Mucosa of descending colon (tissue), 3 donors: ENCODE measurements around the gene RSPH9. TPM values are rescaled to one million over a fixed set of nuclear protein-coding genes. Genes with fewer than 3 reads are reported as not detected.
A peak's percentile ranks its signal among the peaks of the same experiment; 100 is the strongest.

Experiments used
- ATAC-seq: fragments of 200-7000 bp; cut with Tn5 transposase; one replicate; pipeline ENCODE4 v1.9.1; 2020; ENCODE audit warnings: mild to moderate bottlenecking, moderate library complexity
- DNase-seq, 3 donors: peaks; one replicate each; pipeline ENCODE4 v3.0.0-alpha.2; 2020
- H3K36me3 ChIP-seq: fragments of 200-600 bp; one replicate; pipeline ENCODE4 v1.8.0; 2021; ENCODE audit warnings: low read depth, mild to moderate bottlenecking
- H3K4me1 ChIP-seq: fragments of 200-600 bp; one replicate; pipeline ENCODE4 v1.8.0; 2021; ENCODE audit warnings: low read depth, mild to moderate bottlenecking
- H3K4me3 ChIP-seq: fragments of 200-600 bp; one replicate; pipeline ENCODE4 v1.8.0; 2021; ENCODE audit warnings: mild to moderate bottlenecking
- H3K9me3 ChIP-seq: fragments of 200-600 bp; one replicate; pipeline ENCODE4 v1.8.0; 2021; ENCODE audit warnings: mild to moderate bottlenecking
- CTCF ChIP-seq: fragments of 200-600 bp; IDR thresholded peaks from one replicate; pipeline ENCODE4 v1.8.0; 2022; ENCODE audit warnings: antibody characterized with exemption, mild to moderate bottlenecking
- intact Hi-C, 2 donors: fragments of 100-400 bp; cut with DNase I in 1 of 2; cut with micrococcal nuclease in 1 of 2; formaldehyde crosslinking; loops; one replicate each; pipeline versions ENCODE4 v1.11.0 to v1.11.1; 2022; cut with DNase I, micrococcal nuclease
- total RNA-seq, 3 donors: library from RNA; stranded (reverse); fragmentation: NEBNext Ultra II Directional in 2 of 3; extraction: Animal tissue kit (Norgen Biotek cat#: 25700) in 2 of 3; gene quantifications; one replicate each; pipeline versions ENCODE4 v1.2.1 to v1.2.4, GENCODE V29; 2021 to 2023
- donor health status: DM: no; HTN: no; CAD: no; lungs with moderate emphysema.
- donor health status: DM: no; HTN: no; CAD: no.
- donor health status: DM: no; HTN: yes; CAD: no.

RSPH9 gene
- total RNA-seq, 3 donors from 2014 or later: 0.12 TPM; not detected in 2

GRCh38 chr6:43680308-43681200 is 35.7 kb downstream of the RSPH9 start:
- no peaks in the 10 kb centered on the region for H3K9me3 ChIP-seq
- H3K36me3 ChIP-seq: no peaks in the 10 kb centered on the region
- DNase-seq (no peak), ATAC-seq (no peak)
- intact Hi-C loops: no loop called here
- peaks cover 58% of the 10 kb centered on the region for H3K4me1 ChIP-seq
- no peak for TF ChIP-seq CTCF
- no peak overlapping the region for H3K4me3 ChIP-seq

GRCh38 chr6:43681303-43681702 is 36.5 kb downstream of the RSPH9 start:
- no peaks in the 10 kb centered on the region for H3K36me3 ChIP-seq
- H3K9me3 ChIP-seq: no peaks in the 10 kb centered on the region
- peaks cover 58% of the 10 kb centered on the region for H3K4me1 ChIP-seq
- H3K4me3 ChIP-seq: no peak overlapping the region
- no peak for TF ChIP-seq CTCF
- ATAC-seq (peak; percentile 77), DNase-seq (peak in 1 of 3 donors; percentile 65)
- intact Hi-C loops: no loop called here

- H3K4me3 ChIP-seq: no peak overlapping the region
- H3K4me1 ChIP-seq: peaks cover 56% of the 10 kb centered on the region
- no peak for ATAC-seq
- no peak for TF ChIP-seq CTCF
- no peak for DNase-seq
- no peaks in the 10 kb centered on the region for H3K9me3 ChIP-seq
- H3K36me3 ChIP-seq: no peaks in the 10 kb centered on the region
- intact Hi-C loops: no loop called here
Measured at GRCh38 chr6:43682724-43683429, 38.0 kb downstream of the RSPH9 start.

- Histone ChIP-seq H3K4me1 (peaks cover 58% of the 10 kb centered on the region), H3K36me3 (no peaks in the 10 kb centered on the region)
- intact Hi-C loops: no loop called here
Measured at GRCh38 chr6:43683708-43684455, 39.0 kb downstream of the RSPH9 start.

More at GRCh38 chr6:43683708-43684455, 39.0 kb downstream of the RSPH9 start:
- ATAC-seq: peak; percentile 58
- no peak for DNase-seq
- no peak for TF ChIP-seq CTCF
- Histone ChIP-seq H3K4me3 (no peak overlapping the region), H3K9me3 (no peaks in the 10 kb centered on the region)
